H9 (cell line): ENCODE data around the gene WDR7. TPM values are rescaled to one million over a fixed set of nuclear protein-coding genes. Genes with fewer than 3 reads are reported as not detected.

ENCODE experiments used
- DNase-seq: peaks from one replicate; pipeline ENCODE4 v3.0.0-alpha.2; 2017
- H2AFZ ChIP-seq: one replicate; pipeline ENCODE4 v1.6.1; 2013; ENCODE audit warnings: mild to moderate bottlenecking, low read length, control low read depth, moderate library complexity
- H2AK5ac ChIP-seq: 2 replicates; pipeline ENCODE4 v1.6.1; 2013; ENCODE audit warnings: low read length, control low read depth, mixed read lengths; ENCODE audit not compliant: insufficient read length
- H2BK120ac ChIP-seq: one replicate; pipeline ENCODE4 v1.6.1; 2013; ENCODE audit warnings: low read depth, mild to moderate bottlenecking, low read length, control low read depth, inconsistent platforms; ENCODE audit not compliant: poor library complexity, severe bottlenecking
- H2BK12ac ChIP-seq: 2 replicates; pipeline ENCODE4 v1.6.1; 2013; ENCODE audit warnings: low read length, control low read depth, mixed read lengths, low read depth; ENCODE audit not compliant: insufficient read length
- H2BK15ac ChIP-seq: 2 replicates; pipeline ENCODE4 v1.6.1; 2013; ENCODE audit warnings: low read depth, low read length, control low read depth
- H2BK20ac ChIP-seq: one replicate; pipeline ENCODE4 v1.6.1; 2013; ENCODE audit warnings: low read depth, mild to moderate bottlenecking, low read length, control low read depth, inconsistent platforms; ENCODE audit not compliant: poor library complexity, severe bottlenecking
- H2BK5ac ChIP-seq: 2 replicates; pipeline ENCODE4 v1.6.1; 2013; ENCODE audit warnings: low read length, control low read depth, mixed read lengths; ENCODE audit not compliant: insufficient read length
- H3K14ac ChIP-seq: 2 replicates; pipeline ENCODE4 v1.6.1; 2013; ENCODE audit warnings: low read length, control low read depth; ENCODE audit not compliant: insufficient read depth
- H3K18ac ChIP-seq: 2 replicates; pipeline ENCODE4 v1.6.1; 2013; ENCODE audit warnings: low read depth, mild to moderate bottlenecking, mixed read lengths, low read length, control low read depth; ENCODE audit not compliant: insufficient read length
- H3K23ac ChIP-seq: 2 replicates; pipeline ENCODE4 v1.6.1; 2013; ENCODE audit warnings: low read length, control low read depth, mixed read lengths, low read depth; ENCODE audit not compliant: insufficient read length
- H3K23me2 ChIP-seq: 2 replicates; pipeline ENCODE4 v1.6.1; 2013; ENCODE audit warnings: low read depth, mild to moderate bottlenecking, mixed read lengths, low read length, control low read depth; ENCODE audit not compliant: insufficient read length, poor library complexity, severe bottlenecking
- H3K27ac ChIP-seq: 2 replicates; pipeline ENCODE4 v1.5.1; 2013; ENCODE audit warnings: low read length, control low read depth, mixed read lengths, low read depth; ENCODE audit not compliant: insufficient read length
- H3K27me3 ChIP-seq: 2 replicates; pipeline ENCODE4 v1.6.1; 2013; ENCODE audit warnings: low read length, control low read depth, inconsistent platforms; ENCODE audit not compliant: insufficient read depth
- H3K4ac ChIP-seq: 2 replicates; pipeline ENCODE4 v1.6.1; 2013; ENCODE audit warnings: low read depth, mild to moderate bottlenecking, control low read depth, inconsistent platforms, low read length, moderate library complexity
- H3K4me1 ChIP-seq: 2 replicates; pipeline ENCODE4 v1.6.1; 2013; ENCODE audit warnings: low read length, control low read depth, inconsistent platforms; ENCODE audit not compliant: insufficient read depth
- H3K4me2 ChIP-seq: 2 replicates; pipeline ENCODE4 v1.6.1; 2013; ENCODE audit warnings: low read length, control low read depth, mixed read lengths; ENCODE audit not compliant: insufficient read length, insufficient read depth
- H3K56ac ChIP-seq: 2 replicates; pipeline ENCODE4 v1.6.1; 2013; ENCODE audit warnings: low read depth, mild to moderate bottlenecking, mixed read lengths, low read length, control low read depth; ENCODE audit not compliant: insufficient read length
- H3K79me1 ChIP-seq: 2 replicates; pipeline ENCODE4 v1.6.1; 2013; ENCODE audit warnings: low read depth, mild to moderate bottlenecking, moderate library complexity, low read length, control low read depth, inconsistent platforms; ENCODE audit not compliant: insufficient read depth, poor library complexity, severe bottlenecking
- H3K79me2 ChIP-seq: 2 replicates; pipeline ENCODE4 v1.6.1; 2013; ENCODE audit warnings: low read length, control low read depth, inconsistent platforms; ENCODE audit not compliant: insufficient read depth
- H3K9ac ChIP-seq: 2 replicates; pipeline ENCODE4 v1.6.1; 2013; ENCODE audit warnings: low read length, control low read depth, mixed read lengths; ENCODE audit not compliant: insufficient read length; ENCODE audit errors: extremely low read depth
- H3K9me3 ChIP-seq: one replicate; pipeline ENCODE4 v1.6.1; 2013; ENCODE audit warnings: low read depth, low read length, inconsistent platforms; ENCODE audit not compliant: control insufficient read depth
- H3T11ph ChIP-seq: one replicate; pipeline ENCODE4 v1.6.1; 2013; ENCODE audit warnings: mild to moderate bottlenecking, low read length, control low read depth, inconsistent platforms
- H4K20me1 ChIP-seq: one replicate; pipeline ENCODE4 v1.6.1; 2013; ENCODE audit not compliant: control insufficient read depth, insufficient read length, insufficient read depth
- H4K5ac ChIP-seq: 2 replicates; pipeline ENCODE4 v1.6.1; 2013; ENCODE audit warnings: low read depth, mild to moderate bottlenecking, mixed read lengths, low read length, control low read depth; ENCODE audit not compliant: insufficient read length
- H4K8ac ChIP-seq: replicated peaks from 2 replicates; pipeline ENCODE4 v1.6.1; 2013; ENCODE audit warnings: low read length, control low read depth, mixed read lengths, low read depth; ENCODE audit not compliant: insufficient read length
- H4K91ac ChIP-seq: 2 replicates; pipeline ENCODE4 v1.6.1; 2013; ENCODE audit warnings: low read depth, mild to moderate bottlenecking, moderate library complexity, mixed read lengths, low read length, control low read depth; ENCODE audit not compliant: insufficient read length
- H3K27ac Mint-ChIP-seq, 3 experiments: 2 replicates in 2 of 3; 3 replicates in 1 of 3; pipeline ENCODE4 v1.8.0; 2020 to 2021; ENCODE audit warnings: mixed read lengths in 3 of 3, mild to moderate bottlenecking in 1 of 3, moderate library complexity in 1 of 3
- H3K27me3 Mint-ChIP-seq: 2 replicates; pipeline ENCODE4 v1.8.0; 2021; ENCODE audit warnings: low read depth, mild to moderate bottlenecking, moderate library complexity, mixed read lengths
- H3K36me3 Mint-ChIP-seq, 3 experiments: 2 replicates in 2 of 3; 3 replicates in 1 of 3; pipeline ENCODE4 v1.8.0; 2020 to 2021; ENCODE audit warnings: low read depth in 3 of 3, mixed read lengths in 3 of 3; ENCODE audit not compliant: insufficient read depth in 1 of 3
- H3K4me1 Mint-ChIP-seq, 2 experiments: 2 replicates each; pipeline ENCODE4 v1.8.0; 2020; ENCODE audit warnings: mixed read lengths in 2 of 2
- H3K4me3 Mint-ChIP-seq, 2 experiments: 2 replicates in 1 of 2; 3 replicates in 1 of 2; pipeline ENCODE4 v1.8.0; 2020 to 2021; ENCODE audit warnings: mild to moderate bottlenecking in 2 of 2, mixed read lengths in 2 of 2, moderate library complexity in 1 of 2
- H3K9me3 Mint-ChIP-seq, 2 experiments: 2 replicates in 1 of 2; 3 replicates in 1 of 2; pipeline ENCODE4 v1.8.0; 2020; ENCODE audit warnings: mild to moderate bottlenecking in 2 of 2, mixed read lengths in 2 of 2, moderate library complexity in 1 of 2
- WGBS: extraction: QIAGEN DNeasy Blood & Tissue Kit; methylation state at CpG from one replicate; pipeline ENCODE4 v1.1.7; 2013; ENCODE audit warnings: missing lambda C conversion rate, low lambda C conversion rate, mixed read lengths; ENCODE audit not compliant: insufficient read length; ENCODE audit errors: extremely low coverage; 5-methylcytosine and 5-hydroxymethylcytosine counted together
- total RNA-seq: library from RNA; stranded (reverse); gene quantifications from 2 replicates; pipeline ENCODE4 v1.2.1, GENCODE V29; 2021
- TF ChIP-seq, protein P1 (sequence below): fragments of 200-600 bp; sonication (generic); conservative IDR thresholded peaks from 3 replicates; pipeline ENCODE4 v1.8.0; 2021; ENCODE audit warnings: antibody characterized with exemption, mild to moderate bottlenecking

Gene WDR7
- total RNA-seq, 1 experiment from 2014 or later: 14.8 TPM

- H3K27me3 Mint-ChIP-seq: no peaks in the 10 kb centered on the region
- H4K91ac ChIP-seq: no peak overlapping the region
- WGBS: no CpG with 5 or more reads among the region's 1 CpG
These were observed 240.7 kb downstream of the WDR7 start for GRCh38 chr18:56891870-56892269.

More at GRCh38 chr18:56891870-56892269, 240.7 kb downstream of the WDR7 start:
- H2AFZ ChIP-seq: no peak overlapping the region
- no peak overlapping the region for H2BK120ac ChIP-seq
- H2AK5ac ChIP-seq: no peak overlapping the region
- Mint-ChIP-seq H3K4me1 (peaks cover 3% of the 10 kb centered on the region in 2 experiments; a peak in 3 of 4 replicates), H3K36me3 (no peaks in the 10 kb centered on the region), H3K27ac (no peak overlapping the region; a peak in 1 of 7 replicates), H3K4me3 (no peak overlapping the region), H3K9me3 (no peaks in the 10 kb centered on the region)
- H3K56ac ChIP-seq: no peak overlapping the region
- no peaks in the 10 kb centered on the region for H3K23me2 ChIP-seq
- TF ChIP-seq, protein P1, sequence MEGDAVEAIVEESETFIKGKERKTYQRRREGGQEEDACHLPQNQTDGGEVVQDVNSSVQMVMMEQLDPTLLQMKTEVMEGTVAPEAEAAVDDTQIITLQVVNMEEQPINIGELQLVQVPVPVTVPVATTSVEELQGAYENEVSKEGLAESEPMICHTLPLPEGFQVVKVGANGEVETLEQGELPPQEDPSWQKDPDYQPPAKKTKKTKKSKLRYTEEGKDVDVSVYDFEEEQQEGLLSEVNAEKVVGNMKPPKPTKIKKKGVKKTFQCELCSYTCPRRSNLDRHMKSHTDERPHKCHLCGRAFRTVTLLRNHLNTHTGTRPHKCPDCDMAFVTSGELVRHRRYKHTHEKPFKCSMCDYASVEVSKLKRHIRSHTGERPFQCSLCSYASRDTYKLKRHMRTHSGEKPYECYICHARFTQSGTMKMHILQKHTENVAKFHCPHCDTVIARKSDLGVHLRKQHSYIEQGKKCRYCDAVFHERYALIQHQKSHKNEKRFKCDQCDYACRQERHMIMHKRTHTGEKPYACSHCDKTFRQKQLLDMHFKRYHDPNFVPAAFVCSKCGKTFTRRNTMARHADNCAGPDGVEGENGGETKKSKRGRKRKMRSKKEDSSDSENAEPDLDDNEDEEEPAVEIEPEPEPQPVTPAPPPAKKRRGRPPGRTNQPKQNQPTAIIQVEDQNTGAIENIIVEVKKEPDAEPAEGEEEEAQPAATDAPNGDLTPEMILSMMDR: no peak
- no peak overlapping the region for H3K14ac ChIP-seq
- H4K5ac ChIP-seq: no peak overlapping the region
- H3K79me2 ChIP-seq: no peaks in the 10 kb centered on the region
- no peak overlapping the region for H2BK12ac ChIP-seq
- no peak overlapping the region for H3K23ac ChIP-seq
- H4K8ac ChIP-seq: no peak overlapping the region
- no peak overlapping the region for H3T11ph ChIP-seq
- no peak overlapping the region for H2BK20ac ChIP-seq
- H3K9ac ChIP-seq: no peak overlapping the region
- H3K27ac ChIP-seq: no peak overlapping the region
- no peaks in the 10 kb centered on the region for H3K27me3 ChIP-seq
- no peaks in the 10 kb centered on the region for H3K79me1 ChIP-seq
- H3K4ac ChIP-seq: no peak overlapping the region
- H4K20me1 ChIP-seq: no peaks in the 10 kb centered on the region
- no peak overlapping the region for H2BK5ac ChIP-seq
- DNase-seq: no peak
- H2BK15ac ChIP-seq: no peak overlapping the region
- no peak overlapping the region for H3K4me2 ChIP-seq
- H3K9me3 ChIP-seq: no peaks in the 10 kb centered on the region
- no peak overlapping the region for H3K18ac ChIP-seq
- peaks cover 4% of the 10 kb centered on the region; the same call in 1 of the 2 replicates for H3K4me1 ChIP-seq
